MM.1S (cell line): ENCODE results near the gene CD4.

Experiments used
- DNase-seq: peaks from one replicate; pipeline ENCODE4 v3.0.0-alpha.2; 2015
- H2AFZ ChIP-seq: fragments of 300-600 bp; sonication (generic); 2 replicates; pipeline ENCODE4 v1.6.0; 2016; ENCODE audit warnings: antibody characterized with exemption, low read length
- H3F3A ChIP-seq: fragments of 300-600 bp; sonication (generic); 2 replicates; pipeline ENCODE4 v1.6.1; 2016; ENCODE audit warnings: mild to moderate bottlenecking, antibody characterized with exemption, low read length, moderate library complexity, mixed read lengths; ENCODE audit not compliant: insufficient read depth
- H3K27ac ChIP-seq: fragments of 300-600 bp; sonication (generic); 2 replicates; pipeline ENCODE4 v1.5.1; 2016; ENCODE audit warnings: mild to moderate bottlenecking, low read length
- H3K27me3 ChIP-seq: fragments of 300-600 bp; sonication (generic); replicated peaks from 2 replicates; pipeline ENCODE4 v1.6.0; 2016; ENCODE audit warnings: low read length; ENCODE audit not compliant: insufficient read depth
- H3K36me3 ChIP-seq: fragments of 300-600 bp; sonication (generic); replicated peaks from 2 replicates; pipeline ENCODE4 v1.6.1; 2016; ENCODE audit warnings: mild to moderate bottlenecking, low read length, mixed read lengths; ENCODE audit not compliant: insufficient read depth
- H3K4me1 ChIP-seq: fragments of 300-600 bp; sonication (generic); 2 replicates; pipeline ENCODE4 v1.6.1; 2016; ENCODE audit warnings: low read length, mixed read lengths
- H3K4me2 ChIP-seq: fragments of 300-600 bp; sonication (generic); 2 replicates; pipeline ENCODE4 v1.6.0; 2016; ENCODE audit warnings: low read depth, low read length
- H3K4me3 ChIP-seq: fragments of 300-600 bp; sonication (generic); 2 replicates; pipeline ENCODE4 v1.5.1; 2016; ENCODE audit warnings: low read length, mixed read lengths
- H3K79me2 ChIP-seq: fragments of 300-600 bp; sonication (generic); 2 replicates; pipeline ENCODE4 v1.6.1; 2016; ENCODE audit warnings: mixed run types, low read length, mixed read lengths
- H3K9ac ChIP-seq: fragments of 300-600 bp; sonication (generic); 2 replicates; pipeline ENCODE4 v1.6.1; 2016; ENCODE audit warnings: low read length, mixed read lengths
- H3K9me2 ChIP-seq: fragments of 300-600 bp; sonication (generic); replicated peaks from 2 replicates; pipeline ENCODE4 v1.6.1; 2016; ENCODE audit warnings: mild to moderate bottlenecking, low read length, mixed read lengths; ENCODE audit not compliant: insufficient read depth
- H3K9me3 ChIP-seq: fragments of 300-600 bp; sonication (generic); replicated peaks from 2 replicates; pipeline ENCODE4 v1.6.1; 2016; ENCODE audit warnings: mild to moderate bottlenecking, low read length, mixed read lengths; ENCODE audit not compliant: insufficient read depth
- H4K20me1 ChIP-seq: fragments of 300-600 bp; sonication (generic); 2 replicates; pipeline ENCODE4 v1.6.1; 2016; ENCODE audit warnings: mild to moderate bottlenecking, low read length, moderate library complexity, mixed read lengths; ENCODE audit not compliant: insufficient read depth
- EZH2 ChIP-seq: fragments of 300-600 bp; sonication (generic); optimal IDR thresholded peaks from 2 replicates; pipeline ENCODE3; 2017; ENCODE audit warnings: low read depth, mild to moderate bottlenecking, antibody characterized with exemption, low read length, mixed read lengths
- EZH2phosphoT487 ChIP-seq: fragments of 300-600 bp; sonication (generic); IDR thresholded peaks from 2 replicates; pipeline ENCODE4 v1.6.1; 2018; ENCODE audit warnings: antibody characterized with exemption, low read length
- TF ChIP-seq, protein P1 (sequence below): fragments of 300-600 bp; sonication (generic); IDR thresholded peaks from 2 replicates; pipeline ENCODE4 v1.5.1; 2016; ENCODE audit warnings: antibody characterized with exemption, low read length, mixed read lengths

The CD4 gene

DNA sequence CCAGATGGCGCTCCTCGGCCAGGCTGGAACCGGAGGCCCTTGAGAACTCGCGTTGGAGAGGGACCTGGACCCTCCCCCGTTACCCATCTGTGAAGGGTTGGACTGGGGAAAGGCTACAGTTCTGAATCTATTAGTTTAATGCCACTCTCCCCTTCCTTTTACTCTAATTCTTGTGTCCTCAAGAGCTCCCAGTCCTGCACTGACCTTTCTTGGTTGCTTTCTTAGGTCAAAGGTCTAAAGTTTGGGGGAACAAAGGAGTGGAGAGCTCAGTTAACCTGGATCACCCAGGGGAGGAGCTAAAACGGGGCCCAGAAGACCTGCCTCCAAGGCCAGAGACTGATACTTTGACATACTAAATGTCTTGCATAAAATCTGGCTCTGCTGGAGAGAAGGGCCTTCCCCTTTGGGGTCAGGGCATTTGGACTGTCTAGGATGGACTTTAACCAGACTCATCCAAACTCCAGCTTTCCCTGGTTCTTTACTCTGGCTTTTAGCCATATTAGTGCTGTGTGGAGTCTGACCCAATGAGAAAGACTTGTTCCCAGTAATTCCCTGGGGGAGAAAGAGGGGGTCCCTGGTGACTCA, 35.5 kb upstream of the CD4 start:
- Histone ChIP-seq H3K9me3 (no peaks in the 10 kb centered on the region), H3K9ac (no peak overlapping the region), H3K4me1 (peaks cover 19% of the 10 kb centered on the region), H3K79me2 (peaks cover 15% of the 10 kb centered on the region), H3K4me2 (peak overlapping the region; percentile 27; the same call in 1 of the 2 replicates), H3K36me3 (no peaks in the 10 kb centered on the region), H3F3A (peaks cover 8% of the 10 kb centered on the region; the same call in 1 of the 2 replicates), H4K20me1 (no peaks in the 10 kb centered on the region), H2AFZ (no peak overlapping the region), H3K4me3 (no peak overlapping the region), H3K9me2 (no peaks in the 10 kb centered on the region), H3K27ac (no peak overlapping the region), H3K27me3 (no peaks in the 10 kb centered on the region)
- TF ChIP-seq EZH2, result no peak
- TF ChIP-seq, protein P1, sequence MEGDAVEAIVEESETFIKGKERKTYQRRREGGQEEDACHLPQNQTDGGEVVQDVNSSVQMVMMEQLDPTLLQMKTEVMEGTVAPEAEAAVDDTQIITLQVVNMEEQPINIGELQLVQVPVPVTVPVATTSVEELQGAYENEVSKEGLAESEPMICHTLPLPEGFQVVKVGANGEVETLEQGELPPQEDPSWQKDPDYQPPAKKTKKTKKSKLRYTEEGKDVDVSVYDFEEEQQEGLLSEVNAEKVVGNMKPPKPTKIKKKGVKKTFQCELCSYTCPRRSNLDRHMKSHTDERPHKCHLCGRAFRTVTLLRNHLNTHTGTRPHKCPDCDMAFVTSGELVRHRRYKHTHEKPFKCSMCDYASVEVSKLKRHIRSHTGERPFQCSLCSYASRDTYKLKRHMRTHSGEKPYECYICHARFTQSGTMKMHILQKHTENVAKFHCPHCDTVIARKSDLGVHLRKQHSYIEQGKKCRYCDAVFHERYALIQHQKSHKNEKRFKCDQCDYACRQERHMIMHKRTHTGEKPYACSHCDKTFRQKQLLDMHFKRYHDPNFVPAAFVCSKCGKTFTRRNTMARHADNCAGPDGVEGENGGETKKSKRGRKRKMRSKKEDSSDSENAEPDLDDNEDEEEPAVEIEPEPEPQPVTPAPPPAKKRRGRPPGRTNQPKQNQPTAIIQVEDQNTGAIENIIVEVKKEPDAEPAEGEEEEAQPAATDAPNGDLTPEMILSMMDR, result peak; percentile 95; the same call in 1 of the 2 replicates
- DNase-seq, result peak; percentile 13

DNA sequence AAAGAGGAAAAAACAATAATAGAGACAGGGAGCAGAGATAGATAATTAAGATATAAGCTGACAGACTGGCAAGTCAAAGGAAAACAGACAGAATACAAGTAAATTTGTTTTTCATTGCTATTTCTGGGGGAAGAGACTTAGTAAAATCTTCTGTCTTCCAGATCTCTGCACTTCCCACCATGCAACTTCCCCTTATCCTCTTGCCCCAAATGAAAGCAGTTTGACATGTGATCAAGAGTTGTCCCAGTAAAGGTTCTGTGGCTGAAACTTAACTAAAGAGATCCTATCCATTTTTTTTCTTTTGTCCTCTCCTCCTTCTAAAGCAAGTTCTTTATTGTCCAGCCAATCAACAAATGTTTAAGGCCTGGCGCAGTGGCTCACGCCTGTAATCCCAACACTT, 34.9 kb upstream of the CD4 start:
- peaks cover 8% of the 10 kb centered on the region; the same call in 1 of the 2 replicates for H3F3A ChIP-seq
- no peak overlapping the region for H3K27ac ChIP-seq
- H3K4me3 ChIP-seq, result no peak overlapping the region
- H3K4me2 ChIP-seq, result no peak overlapping the region
- peaks cover 15% of the 10 kb centered on the region for H3K79me2 ChIP-seq
- H3K9me3 ChIP-seq, result no peaks in the 10 kb centered on the region
- no peak overlapping the region for H2AFZ ChIP-seq
- DNase-seq, result no peak
- TF ChIP-seq EZH2 (no peak), EZH2phosphoT487 (no peak)
- TF ChIP-seq, protein P1, result no peak
- peaks cover 21% of the 10 kb centered on the region for H3K4me1 ChIP-seq
- H3K9me2 ChIP-seq, result no peaks in the 10 kb centered on the region
- H4K20me1 ChIP-seq, result no peaks in the 10 kb centered on the region
- H3K27me3 ChIP-seq, result no peaks in the 10 kb centered on the region
- no peak overlapping the region for H3K9ac ChIP-seq
- no peaks in the 10 kb centered on the region for H3K36me3 ChIP-seq

DNA sequence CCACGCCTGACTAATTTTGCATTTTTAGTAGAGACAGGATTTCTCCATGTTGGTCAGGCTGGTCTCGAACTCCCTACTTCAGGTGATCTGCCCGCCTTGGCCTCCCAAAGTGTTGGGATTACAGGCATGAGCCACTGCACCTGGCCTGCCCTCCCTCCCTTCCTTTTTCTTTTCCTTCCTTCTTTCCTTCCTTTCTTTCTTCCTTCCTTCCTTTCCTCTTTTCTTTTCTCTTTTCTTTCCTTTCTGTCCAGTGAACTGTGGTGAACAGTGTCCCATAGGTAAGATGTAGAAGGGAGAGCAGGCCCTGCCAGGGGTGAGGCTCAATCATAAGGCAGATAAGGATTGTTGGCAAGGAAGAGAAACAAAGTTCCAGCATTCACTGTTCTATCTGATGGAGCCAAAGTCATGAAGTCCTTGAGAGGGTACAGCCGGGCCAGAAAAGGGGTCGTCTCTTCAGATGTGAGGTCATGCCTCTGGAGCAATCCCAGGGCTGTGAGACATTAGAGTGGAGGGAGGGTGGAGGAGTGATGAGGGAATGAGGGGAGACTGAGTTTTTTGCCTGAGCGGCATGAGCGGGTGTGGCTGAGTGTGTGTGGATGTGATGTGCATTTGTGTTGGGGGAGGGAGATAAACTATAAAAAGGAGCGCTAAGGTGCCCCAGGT, 32.2 kb upstream of the CD4 start:
- Histone ChIP-seq H3K9ac (no peak overlapping the region), H3K9me2 (no peaks in the 10 kb centered on the region), H3K4me3 (no peak overlapping the region), H3K79me2 (peaks cover 7% of the 10 kb centered on the region), H4K20me1 (no peaks in the 10 kb centered on the region), H3K27me3 (no peaks in the 10 kb centered on the region), H3K4me1 (peaks cover 15% of the 10 kb centered on the region), H3K36me3 (no peaks in the 10 kb centered on the region), H2AFZ (no peak overlapping the region), H3F3A (peaks cover 8% of the 10 kb centered on the region; the same call in 1 of the 2 replicates), H3K9me3 (no peaks in the 10 kb centered on the region), H3K27ac (no peak overlapping the region), H3K4me2 (no peak overlapping the region)
- no peak for DNase-seq
- TF ChIP-seq EZH2phosphoT487 (no peak), EZH2 (no peak)
- TF ChIP-seq, protein P1, result no peak
